Measurements from ENCODE around the gene NTM.

Gene NTM

GRCh38 chr11:131712897-131713296, 342.5 kb downstream of the NTM start:
- TF ChIP-seq, protein P1, sequence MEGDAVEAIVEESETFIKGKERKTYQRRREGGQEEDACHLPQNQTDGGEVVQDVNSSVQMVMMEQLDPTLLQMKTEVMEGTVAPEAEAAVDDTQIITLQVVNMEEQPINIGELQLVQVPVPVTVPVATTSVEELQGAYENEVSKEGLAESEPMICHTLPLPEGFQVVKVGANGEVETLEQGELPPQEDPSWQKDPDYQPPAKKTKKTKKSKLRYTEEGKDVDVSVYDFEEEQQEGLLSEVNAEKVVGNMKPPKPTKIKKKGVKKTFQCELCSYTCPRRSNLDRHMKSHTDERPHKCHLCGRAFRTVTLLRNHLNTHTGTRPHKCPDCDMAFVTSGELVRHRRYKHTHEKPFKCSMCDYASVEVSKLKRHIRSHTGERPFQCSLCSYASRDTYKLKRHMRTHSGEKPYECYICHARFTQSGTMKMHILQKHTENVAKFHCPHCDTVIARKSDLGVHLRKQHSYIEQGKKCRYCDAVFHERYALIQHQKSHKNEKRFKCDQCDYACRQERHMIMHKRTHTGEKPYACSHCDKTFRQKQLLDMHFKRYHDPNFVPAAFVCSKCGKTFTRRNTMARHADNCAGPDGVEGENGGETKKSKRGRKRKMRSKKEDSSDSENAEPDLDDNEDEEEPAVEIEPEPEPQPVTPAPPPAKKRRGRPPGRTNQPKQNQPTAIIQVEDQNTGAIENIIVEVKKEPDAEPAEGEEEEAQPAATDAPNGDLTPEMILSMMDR (IDR thresholded peaks at IDR 0.05; ENCODE audit: borderline replicate concordance, insufficient read depth, low read depth, low read length), result no peak
- H3K4me3 ChIP-seq (ENCODE audit: low read depth, low read length), result no peak overlapping the region

- no peak overlapping the region for H3K4me3 ChIP-seq (ENCODE audit: low read depth, low read length)
- TF ChIP-seq, protein P1 (IDR thresholded peaks at IDR 0.05; ENCODE audit: borderline replicate concordance, insufficient read depth, low read depth, low read length), result no peak
These were observed 343.2 kb downstream of the NTM start for GRCh38 chr11:131713529-131714134.

GRCh38 chr11:131717616-131718015, 347.2 kb downstream of the NTM start:
- H3K4me3 ChIP-seq (ENCODE audit: low read depth, low read length), result no peak overlapping the region
- TF ChIP-seq, protein P1 (IDR thresholded peaks at IDR 0.05; ENCODE audit: borderline replicate concordance, insufficient read depth, low read depth, low read length), result no peak

DNA sequence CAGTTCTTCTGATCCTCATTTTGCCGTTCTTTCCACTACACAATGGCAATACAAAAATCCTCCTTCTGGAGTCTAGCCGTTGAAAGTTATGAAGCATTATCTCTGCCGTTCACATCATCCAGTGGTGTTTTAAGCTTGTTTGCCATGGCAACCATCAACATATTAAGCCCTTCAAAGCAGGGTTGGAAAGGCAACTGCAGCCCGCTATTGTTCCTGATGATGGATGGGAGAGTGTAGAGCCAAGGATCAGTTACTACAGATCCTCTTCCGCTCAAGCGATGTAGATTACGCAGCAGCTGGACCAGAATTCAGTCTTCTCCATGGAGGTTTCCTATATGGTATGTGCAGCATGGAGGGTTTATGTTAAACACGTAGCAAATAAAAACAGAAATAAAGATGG, 352.7 kb downstream of the NTM start:
- TF ChIP-seq, protein P1 (IDR thresholded peaks at IDR 0.05; ENCODE audit: borderline replicate concordance, insufficient read depth, low read depth, low read length), result no peak
- H3K4me3 ChIP-seq (ENCODE audit: low read depth, low read length), result no peak overlapping the region

GRCh38 chr11:131724436-131724975, 354.1 kb downstream of the NTM start:
- TF ChIP-seq, protein P1 (IDR thresholded peaks at IDR 0.05; ENCODE audit: borderline replicate concordance, insufficient read depth, low read depth, low read length), result no peak
- no peak overlapping the region for H3K4me3 ChIP-seq (ENCODE audit: low read depth, low read length)

- TF ChIP-seq, protein P1 (IDR thresholded peaks at IDR 0.05; ENCODE audit: borderline replicate concordance, insufficient read depth, low read depth, low read length), result no peak
- H3K4me3 ChIP-seq (ENCODE audit: low read depth, low read length), result no peak overlapping the region
These were observed 364.5 kb downstream of the NTM start for GRCh38 chr11:131734871-131735270.

GRCh38 chr11:131737357-131737756, 366.9 kb downstream of the NTM start:
- H3K4me3 ChIP-seq (ENCODE audit: low read depth, low read length), result no peak overlapping the region
- TF ChIP-seq, protein P1 (IDR thresholded peaks at IDR 0.05; ENCODE audit: borderline replicate concordance, insufficient read depth, low read depth, low read length), result no peak

Data from GM12875 (cell line).